ENCODE results near the gene AGTPBP1.

Gene AGTPBP1

GRCh38 chr9:85716031-85716877, 25.5 kb downstream of the AGTPBP1 start:
- peak overlapping the region; percentile 21 to 39 for H3K4me3 ChIP-seq (ENCODE audit: low read depth in 1 of 2, low read length in 1 of 2)
- peak overlapping the region; percentile 89 for H3K27ac ChIP-seq
- TF ChIP-seq CTCF (IDR thresholded peaks at IDR 0.05): peak; percentile 46

GRCh38 chr9:85715587-85715986, 26.2 kb downstream of the AGTPBP1 start:
- no peaks in the 10 kb centered on the region for H3K27me3 ChIP-seq
- peak overlapping the region; percentile 6 to 39 for H3K4me3 ChIP-seq (ENCODE audit: low read depth in 1 of 2, low read length in 1 of 2)
- H3K9me3 ChIP-seq: no peaks in the 10 kb centered on the region
- no peak for TF ChIP-seq CTCF (IDR thresholded peaks at IDR 0.05)
- H3K4me1 ChIP-seq (ENCODE audit: control insufficient read depth in 1 of 2, insufficient read depth in 1 of 2, low read depth in 1 of 2, low read length in 1 of 2): peaks cover 51 to 78% of the 10 kb centered on the region in 2 experiments
- H3K36me3 ChIP-seq: peaks cover 10% of the 10 kb centered on the region
- peak overlapping the region; percentile 89 for H3K27ac ChIP-seq

More at GRCh38 chr9:85716031-85716877, 25.5 kb downstream of the AGTPBP1 start:
- Histone ChIP-seq H3K36me3 (peaks cover 10% of the 10 kb centered on the region), H3K9me3 (no peaks in the 10 kb centered on the region), H3K27me3 (no peaks in the 10 kb centered on the region), H3K4me1 (ENCODE audit: control insufficient read depth in 1 of 2, insufficient read depth in 1 of 2, low read depth in 1 of 2, low read length in 1 of 2) (peaks cover 51 to 73% of the 10 kb centered on the region in 2 experiments)

GRCh38 chr9:85713897-85714296, 27.9 kb downstream of the AGTPBP1 start:
- Histone ChIP-seq H3K27ac (peak overlapping the region; percentile 89), H3K4me3 (ENCODE audit: low read depth in 1 of 2, low read length in 1 of 2) (no peak overlapping the region), H3K4me1 (ENCODE audit: control insufficient read depth in 1 of 2, insufficient read depth in 1 of 2, low read depth in 1 of 2, low read length in 1 of 2) (peaks cover 58 to 79% of the 10 kb centered on the region in 2 experiments), H3K9me3 (no peaks in the 10 kb centered on the region), H3K27me3 (no peaks in the 10 kb centered on the region), H3K36me3 (peaks cover 10% of the 10 kb centered on the region)
- TF ChIP-seq CTCF (IDR thresholded peaks at IDR 0.05): no peak

GRCh38 chr9:85704744-85705143, 37.0 kb downstream of the AGTPBP1 start:
- H3K4me1 ChIP-seq (ENCODE audit: control insufficient read depth in 1 of 2, insufficient read depth in 1 of 2, low read depth in 1 of 2, low read length in 1 of 2): peaks cover 55 to 61% of the 10 kb centered on the region in 2 experiments
- no peak overlapping the region for H3K4me3 ChIP-seq (ENCODE audit: low read depth in 1 of 2, low read length in 1 of 2)
- no peak for TF ChIP-seq CTCF (IDR thresholded peaks at IDR 0.05)
- H3K27ac ChIP-seq: no peak overlapping the region
- H3K9me3 ChIP-seq: no peaks in the 10 kb centered on the region
- no peaks in the 10 kb centered on the region for H3K36me3 ChIP-seq
- no peaks in the 10 kb centered on the region for H3K27me3 ChIP-seq

GRCh38 chr9:85703398-85703797, 38.4 kb downstream of the AGTPBP1 start:
- peaks cover 54 to 61% of the 10 kb centered on the region in 2 experiments for H3K4me1 ChIP-seq (ENCODE audit: control insufficient read depth in 1 of 2, insufficient read depth in 1 of 2, low read depth in 1 of 2, low read length in 1 of 2)

More at GRCh38 chr9:85703398-85703797, 38.4 kb downstream of the AGTPBP1 start:
- no peak for TF ChIP-seq CTCF (IDR thresholded peaks at IDR 0.05)
- Histone ChIP-seq H3K27me3 (no peaks in the 10 kb centered on the region), H3K9me3 (no peaks in the 10 kb centered on the region), H3K4me3 (ENCODE audit: low read depth in 1 of 2, low read length in 1 of 2) (no peak overlapping the region), H3K27ac (peak overlapping the region; percentile 52), H3K36me3 (no peaks in the 10 kb centered on the region)
